Smooth muscle cell of the brain vasculature (primary cell): ENCODE data around the gene KLF14.
"Not testable (repeated sequence)": the region's sequence is repeated elsewhere in the genome, so short reads cannot be mapped to it uniquely, and the experiment has no call there.

Source experiments
- DNase-seq: peaks from one replicate; pipeline ENCODE4 v3.0.0-alpha.2; 2012; ENCODE audit warnings: low read depth, low spot score

The KLF14 gene

GRCh38 chr7:130719541-130719940, 14.5 kb downstream of the KLF14 start:
- no peak for DNase-seq

DNA sequence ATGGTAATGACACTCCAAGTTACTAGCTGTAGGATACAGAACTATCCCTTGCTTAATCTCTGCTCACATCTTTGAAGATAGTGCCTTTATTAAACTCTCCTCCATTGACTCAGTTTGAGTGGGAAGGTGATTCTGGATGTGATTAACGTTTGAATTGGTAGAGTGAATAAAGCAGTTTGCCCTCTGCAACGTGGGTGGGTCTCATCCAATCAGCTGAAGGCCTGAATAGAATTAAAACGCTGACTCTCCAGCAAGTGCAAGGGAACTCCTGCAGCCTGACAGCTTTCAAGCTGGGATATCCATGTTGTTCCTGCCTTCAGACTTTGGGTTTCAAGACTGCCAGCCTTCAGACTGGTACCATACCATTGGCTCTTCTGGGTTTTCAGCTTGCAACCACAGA, 21.6 kb downstream of the KLF14 start:
- no peak for DNase-seq

DNA sequence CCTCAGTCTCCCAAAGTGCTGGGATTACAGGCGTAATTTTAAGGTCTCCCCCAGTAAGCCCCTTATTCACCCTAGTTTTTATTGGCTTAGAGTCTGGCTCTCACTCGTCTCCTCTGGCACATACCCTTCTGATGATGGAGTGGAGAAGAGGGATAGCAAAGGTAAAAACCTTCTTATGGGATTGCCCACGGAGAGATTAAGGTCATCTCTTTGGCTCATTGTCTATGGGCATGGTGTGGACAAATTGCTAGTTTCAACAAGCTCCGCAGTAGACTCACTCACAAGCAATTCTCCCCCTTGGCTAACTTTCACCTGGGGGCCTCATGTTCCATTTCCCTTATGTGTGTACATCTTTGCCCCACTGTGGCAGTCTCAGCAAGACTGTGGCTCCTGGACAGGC, 25.2 kb downstream of the KLF14 start:
- DNase-seq, result no peak

- DNase-seq, result no peak
These were observed 26.0 kb downstream of the KLF14 start for GRCh38 chr7:130708001-130708400.

DNA sequence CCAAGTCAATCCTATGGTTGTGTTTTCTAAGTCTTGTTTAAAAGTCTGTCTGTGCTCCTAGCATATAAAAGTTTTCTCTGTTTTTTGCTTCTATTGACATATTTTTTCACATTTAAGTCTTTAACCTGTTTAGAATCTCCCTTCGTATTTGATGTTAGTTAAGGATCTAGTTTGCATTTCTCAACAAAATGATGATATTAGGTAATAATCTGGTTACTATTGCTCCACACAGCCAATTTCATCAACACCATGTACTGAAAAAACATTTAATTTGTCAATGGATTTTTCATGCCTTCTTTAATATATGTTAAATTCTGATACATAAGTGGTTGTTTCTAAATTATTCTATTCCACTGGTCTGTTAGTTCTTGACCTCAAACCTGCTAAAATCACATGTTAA, 30.2 kb downstream of the KLF14 start:
- no peak for DNase-seq

DNA sequence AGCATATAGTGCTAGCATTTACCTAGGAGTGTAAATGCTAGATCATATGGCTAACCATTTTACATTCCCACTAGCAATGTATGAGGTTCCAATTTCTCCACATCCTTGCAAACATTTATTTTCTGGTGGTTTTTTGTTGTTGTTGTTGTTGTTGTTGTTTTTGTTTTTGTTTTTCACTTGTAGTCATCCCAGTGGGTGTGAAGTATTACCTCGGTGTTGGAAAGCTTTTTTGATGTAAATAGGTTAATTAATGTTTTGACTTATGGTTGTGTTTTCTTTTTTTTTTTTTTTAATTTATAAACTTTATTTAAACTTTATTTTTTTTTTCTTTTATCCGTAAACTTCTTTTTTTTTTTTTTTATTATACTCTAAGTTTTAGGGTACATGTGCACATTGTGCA, 32.4 kb downstream of the KLF14 start:
- no peak for DNase-seq

DNA sequence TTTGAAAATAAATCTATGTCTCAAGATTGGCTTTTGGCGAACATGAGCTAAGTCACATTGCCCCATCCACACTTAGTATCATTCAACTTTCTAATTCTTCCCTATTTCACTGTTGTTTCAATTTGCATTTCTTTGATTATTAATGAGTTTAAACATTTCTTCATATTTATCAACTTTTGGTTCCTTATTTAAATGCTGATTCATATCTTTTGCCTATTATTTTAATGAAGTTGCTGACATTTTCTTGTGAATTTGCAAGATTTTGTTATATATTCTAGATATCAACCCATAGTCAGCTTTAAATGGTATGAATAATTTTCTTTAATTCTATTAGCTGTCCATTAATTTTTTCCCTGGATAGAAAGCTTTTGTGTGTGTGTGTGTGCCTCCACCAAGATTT, 33.2 kb downstream of the KLF14 start:
- no peak for DNase-seq

- DNase-seq, result no peak
These were observed 34.3 kb downstream of the KLF14 start for GRCh38 chr7:130699686-130700085.

- no peak for DNase-seq
These were observed 36.2 kb downstream of the KLF14 start for GRCh38 chr7:130697820-130698219.

DNA sequence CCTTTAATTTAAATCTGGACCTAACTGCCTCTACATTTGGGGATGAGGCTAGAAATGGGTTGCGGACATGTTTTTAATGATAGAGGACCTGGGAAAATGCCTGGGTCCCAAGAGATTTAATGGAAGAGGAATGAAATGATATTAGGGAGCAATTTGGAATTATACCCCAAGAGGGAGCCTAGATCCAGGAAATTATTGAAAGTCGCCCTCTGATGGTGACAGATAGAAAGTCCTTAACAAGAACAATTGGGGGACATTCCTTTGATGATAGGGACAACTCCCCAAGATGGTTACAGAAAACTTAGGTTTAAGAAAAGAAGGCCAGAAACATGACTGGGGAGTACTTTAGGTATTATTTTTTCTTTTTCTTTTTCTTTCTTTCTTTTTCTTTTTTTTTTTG, 38.2 kb downstream of the KLF14 start:
- peak; percentile 3 for DNase-seq

DNA sequence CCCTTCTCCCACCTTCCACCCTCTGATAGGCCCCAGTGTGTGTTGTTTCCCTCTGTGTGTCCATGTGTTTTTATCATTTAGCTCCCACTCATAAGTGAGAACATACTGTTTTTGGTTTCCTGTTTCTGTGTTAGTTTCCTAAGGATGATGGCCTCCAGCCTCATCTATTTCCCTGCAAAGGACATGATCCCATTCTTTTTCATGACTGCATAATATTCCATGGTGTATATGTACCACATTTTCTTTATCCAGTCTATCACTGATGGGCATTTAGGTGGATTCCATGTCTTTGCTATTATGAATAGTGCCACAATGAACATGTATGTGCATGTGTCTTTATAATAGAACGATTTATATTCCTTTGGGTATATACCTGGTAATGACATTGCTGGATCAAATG, 41.6 kb downstream of the KLF14 start:
- DNase-seq, result not testable (repeated sequence)

- DNase-seq, result no peak
These were observed 44.3 kb downstream of the KLF14 start for GRCh38 chr7:130689683-130690082.

DNA sequence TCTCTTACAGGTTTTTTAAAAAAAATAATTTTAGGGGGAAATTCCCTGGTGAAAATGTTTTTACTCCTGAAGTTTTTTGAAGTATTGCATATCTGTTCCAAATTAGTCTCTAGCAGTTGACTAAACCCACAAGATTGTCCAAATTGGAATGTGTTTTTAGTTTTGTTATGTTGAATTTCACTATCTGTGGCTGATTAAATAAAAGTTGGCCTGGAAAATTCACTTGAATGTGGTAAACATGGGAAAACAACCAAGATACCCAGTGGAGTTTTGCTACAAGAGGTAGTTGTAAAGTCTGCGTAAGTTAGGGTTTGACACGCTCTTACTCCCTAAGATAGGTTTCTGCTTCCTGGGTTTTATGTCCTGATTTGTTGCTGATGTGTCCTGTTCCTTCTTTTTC, 51.0 kb downstream of the KLF14 start:
- no peak for DNase-seq
